Epithelial cell of proximal tubule (primary cell): ENCODE data around the gene NEGR1. TPM values are rescaled to one million over a fixed set of nuclear protein-coding genes. Genes with fewer than 3 reads are reported as not detected.

ENCODE experiments used
- DNase-seq: peaks from one replicate; pipeline ENCODE4 v3.0.0-alpha.2; 2011; ENCODE audit warnings: low read depth
- H3K4me3 ChIP-seq: 2 replicates; pipeline ENCODE4 v1.5.1; 2011; ENCODE audit warnings: low read depth, mild to moderate bottlenecking, low read length
- CTCF ChIP-seq: conservative IDR thresholded peaks from 2 replicates; pipeline ENCODE4 v1.5.1; 2012; ENCODE audit warnings: low read depth, mild to moderate bottlenecking, low read length
- total RNA-seq: library from RNA; depleted of rRNA; stranded (reverse); fragments of >200 nt; gene quantifications from 2 replicates; pipeline ENCODE4 v1.2.3, GENCODE V29; 2015

NEGR1 gene
- total RNA-seq, 1 donor from 2014 or later = 3.1 TPM

GRCh38 chr1:71461416-71461815 is 820.9 kb downstream of the NEGR1 start:
- DNase-seq = no peak
- no peak for TF ChIP-seq CTCF
- H3K4me3 ChIP-seq = no peak overlapping the region

- TF ChIP-seq CTCF = no peak
- no peak for DNase-seq
- H3K4me3 ChIP-seq = no peak overlapping the region
Measured at GRCh38 chr1:71448444-71448843, 833.9 kb downstream of the NEGR1 start.

GRCh38 chr1:71438626-71439025 is 843.7 kb downstream of the NEGR1 start:
- no peak for DNase-seq
- no peak for TF ChIP-seq CTCF
- no peak overlapping the region for H3K4me3 ChIP-seq

GRCh38 chr1:71435951-71436350 is 846.4 kb downstream of the NEGR1 start:
- H3K4me3 ChIP-seq = no peak overlapping the region
- no peak for TF ChIP-seq CTCF
- DNase-seq = no peak

GRCh38 chr1:71434240-71434639 is 848.1 kb downstream of the NEGR1 start:
- DNase-seq = no peak
- TF ChIP-seq CTCF = no peak
- H3K4me3 ChIP-seq = no peak overlapping the region

GRCh38 chr1:71428029-71428428 is 854.3 kb downstream of the NEGR1 start:
- DNase-seq = no peak
- no peak for TF ChIP-seq CTCF

GRCh38 chr1:71427066-71427465 is 855.3 kb downstream of the NEGR1 start:
- TF ChIP-seq CTCF = no peak
- no peak for DNase-seq
- H3K4me3 ChIP-seq = no peak overlapping the region

More at GRCh38 chr1:71428029-71428428, 854.3 kb downstream of the NEGR1 start:
- H3K4me3 ChIP-seq = no peak overlapping the region
